GM12875 (cell line): ENCODE measurements around the gene EPHA7.

Experiments used
- H3K4me3 ChIP-seq: one replicate; pipeline ENCODE4 v1.5.1; 2011; ENCODE audit warnings: low read depth, low read length, control low read depth
- TF ChIP-seq, protein P1 (sequence below): IDR thresholded peaks from 2 replicates; pipeline ENCODE4 v1.5.1; 2011; ENCODE audit warnings: low read depth, mild to moderate bottlenecking, control low read depth, inconsistent platforms, low read length, moderate library complexity, borderline replicate concordance; ENCODE audit not compliant: insufficient read depth

EPHA7 gene

DNA sequence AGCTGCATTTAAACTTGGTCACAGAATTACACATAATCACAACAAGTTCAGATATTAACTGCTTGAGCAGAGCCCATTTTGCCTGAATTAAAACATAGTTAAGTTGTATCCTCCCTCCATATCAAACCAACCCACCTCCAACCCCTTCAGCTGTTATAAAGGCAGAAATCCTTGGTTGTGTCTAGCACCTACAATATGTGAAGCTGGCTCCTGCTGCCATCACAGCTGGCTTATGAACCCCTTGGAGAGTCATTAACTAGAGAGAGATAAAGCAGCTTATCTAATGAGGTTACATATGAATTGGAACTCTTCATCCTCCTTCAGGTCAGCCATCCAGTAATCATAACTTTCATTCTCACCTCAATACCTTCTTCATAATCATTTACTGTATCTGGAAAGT lies 101.8 kb downstream of the EPHA7 start:
- H3K4me3 ChIP-seq: no peak overlapping the region
- TF ChIP-seq, protein P1, sequence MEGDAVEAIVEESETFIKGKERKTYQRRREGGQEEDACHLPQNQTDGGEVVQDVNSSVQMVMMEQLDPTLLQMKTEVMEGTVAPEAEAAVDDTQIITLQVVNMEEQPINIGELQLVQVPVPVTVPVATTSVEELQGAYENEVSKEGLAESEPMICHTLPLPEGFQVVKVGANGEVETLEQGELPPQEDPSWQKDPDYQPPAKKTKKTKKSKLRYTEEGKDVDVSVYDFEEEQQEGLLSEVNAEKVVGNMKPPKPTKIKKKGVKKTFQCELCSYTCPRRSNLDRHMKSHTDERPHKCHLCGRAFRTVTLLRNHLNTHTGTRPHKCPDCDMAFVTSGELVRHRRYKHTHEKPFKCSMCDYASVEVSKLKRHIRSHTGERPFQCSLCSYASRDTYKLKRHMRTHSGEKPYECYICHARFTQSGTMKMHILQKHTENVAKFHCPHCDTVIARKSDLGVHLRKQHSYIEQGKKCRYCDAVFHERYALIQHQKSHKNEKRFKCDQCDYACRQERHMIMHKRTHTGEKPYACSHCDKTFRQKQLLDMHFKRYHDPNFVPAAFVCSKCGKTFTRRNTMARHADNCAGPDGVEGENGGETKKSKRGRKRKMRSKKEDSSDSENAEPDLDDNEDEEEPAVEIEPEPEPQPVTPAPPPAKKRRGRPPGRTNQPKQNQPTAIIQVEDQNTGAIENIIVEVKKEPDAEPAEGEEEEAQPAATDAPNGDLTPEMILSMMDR: no peak

GRCh38 chr6:93307505-93308409 lies 111.6 kb downstream of the EPHA7 start:
- no peak overlapping the region for H3K4me3 ChIP-seq
- TF ChIP-seq, protein P1: no peak

GRCh38 chr6:93305088-93305487 lies 114.3 kb downstream of the EPHA7 start:
- no peak overlapping the region for H3K4me3 ChIP-seq
- TF ChIP-seq, protein P1: no peak

GRCh38 chr6:93304505-93304904 lies 114.9 kb downstream of the EPHA7 start:
- H3K4me3 ChIP-seq: no peak overlapping the region
- TF ChIP-seq, protein P1: no peak

GRCh38 chr6:93300661-93301060 lies 118.7 kb downstream of the EPHA7 start:
- H3K4me3 ChIP-seq: no peak overlapping the region
- TF ChIP-seq, protein P1: no peak

GRCh38 chr6:93299622-93300021 lies 119.7 kb downstream of the EPHA7 start:
- H3K4me3 ChIP-seq: no peak overlapping the region
- TF ChIP-seq, protein P1: no peak

- TF ChIP-seq, protein P1: no peak
- no peak overlapping the region for H3K4me3 ChIP-seq
Observed at GRCh38 chr6:93295631-93296030, 123.7 kb downstream of the EPHA7 start.
